HG02943 (cell line): ENCODE data around the gene RASSF8.

Experiments
- ATAC-seq: cut with Tn5 transposase; IDR thresholded peaks from one replicate; pipeline ENCODE4 v1.9.1; 2021; ENCODE audit warnings: mild to moderate bottlenecking, low read depth, moderate library complexity; ENCODE audit not compliant: unreplicated experiment

Gene RASSF8

DNA sequence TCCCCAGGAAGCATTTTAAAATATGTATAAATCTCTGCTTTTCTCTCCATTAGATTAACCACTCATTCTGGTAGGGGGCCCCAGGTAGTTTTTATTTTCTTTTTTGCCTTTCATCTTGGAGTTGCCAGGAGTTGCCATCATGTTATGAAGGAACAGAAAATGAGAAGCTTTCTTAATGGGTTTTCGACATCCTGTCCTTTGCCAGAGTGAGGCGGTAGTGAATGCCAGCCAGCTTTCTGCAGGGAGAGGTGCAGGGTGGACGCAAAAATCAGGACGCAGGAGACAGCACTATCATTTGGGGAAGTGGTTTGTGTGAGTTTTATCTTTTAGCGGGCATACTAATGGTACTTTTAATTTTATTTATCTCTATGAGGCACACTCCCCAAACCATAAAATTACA, 1.7 kb downstream of the RASSF8 start:
- ATAC-seq = no peak

DNA sequence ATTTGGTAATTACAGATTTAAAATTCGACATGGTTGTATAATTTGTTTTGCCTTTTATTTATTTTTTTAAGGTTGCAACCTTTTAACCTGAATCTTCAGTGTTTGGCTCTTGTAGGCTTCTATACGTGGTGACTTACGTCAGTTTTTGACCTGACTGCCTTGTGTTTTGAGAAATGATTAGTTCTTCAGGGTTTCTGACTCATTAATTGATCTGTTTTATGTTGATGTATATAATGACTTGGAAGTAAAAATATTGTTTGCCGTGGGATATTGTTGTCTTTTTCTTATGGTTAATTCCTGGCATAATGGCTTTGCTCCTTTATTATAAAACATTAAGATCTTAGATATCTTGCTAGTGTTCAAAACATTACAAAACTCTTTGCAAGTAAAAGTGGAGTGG, 2.5 kb downstream of the RASSF8 start:
- ATAC-seq = no peak

DNA sequence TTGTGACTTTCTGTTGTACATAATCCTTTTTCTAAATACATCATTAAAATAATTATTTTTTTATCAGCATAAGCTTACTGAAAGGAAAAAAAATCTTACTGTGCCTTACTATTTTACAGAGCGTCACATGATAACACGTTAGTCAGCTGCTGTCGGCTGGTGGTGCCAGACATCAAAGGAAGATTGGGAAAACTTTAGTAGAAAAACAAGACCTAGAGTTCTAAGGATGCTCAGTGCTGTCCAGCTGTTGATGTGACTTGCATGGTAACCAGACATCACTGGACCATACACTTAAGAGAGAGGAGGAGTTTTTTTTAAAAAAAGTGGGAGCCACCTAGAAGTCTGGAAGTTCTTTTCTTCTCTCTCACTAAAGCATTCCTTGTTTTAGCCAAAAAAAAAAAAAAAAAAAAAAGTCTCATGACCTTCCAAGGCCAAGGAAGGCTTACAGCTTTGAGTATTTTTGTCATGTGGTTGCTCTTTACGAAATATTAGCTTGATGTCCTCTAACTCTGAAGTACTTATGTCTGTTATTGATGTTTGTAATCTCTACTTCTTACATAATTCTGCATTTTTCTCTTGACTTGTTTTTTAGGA, 4.5 kb downstream of the RASSF8 start:
- no peak for ATAC-seq

DNA sequence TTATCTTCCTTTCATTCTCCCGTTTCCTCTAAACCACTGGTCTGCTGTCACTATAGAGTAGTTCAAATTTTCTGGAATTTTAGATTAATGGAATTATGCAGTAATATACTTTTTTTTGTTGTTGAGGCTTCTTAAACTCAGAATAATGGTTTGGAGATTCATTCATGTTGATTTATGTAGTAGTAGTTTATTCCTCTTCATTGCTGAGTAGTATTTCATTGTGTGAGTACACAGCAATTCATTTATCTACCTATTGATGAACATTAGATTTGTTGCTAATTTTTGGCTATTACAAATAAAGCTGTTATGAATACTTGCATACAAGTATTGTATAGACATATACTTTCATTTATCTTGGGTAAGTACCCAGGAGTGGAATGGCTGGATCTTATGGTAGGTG, 7.2 kb downstream of the RASSF8 start:
- no peak for ATAC-seq

DNA sequence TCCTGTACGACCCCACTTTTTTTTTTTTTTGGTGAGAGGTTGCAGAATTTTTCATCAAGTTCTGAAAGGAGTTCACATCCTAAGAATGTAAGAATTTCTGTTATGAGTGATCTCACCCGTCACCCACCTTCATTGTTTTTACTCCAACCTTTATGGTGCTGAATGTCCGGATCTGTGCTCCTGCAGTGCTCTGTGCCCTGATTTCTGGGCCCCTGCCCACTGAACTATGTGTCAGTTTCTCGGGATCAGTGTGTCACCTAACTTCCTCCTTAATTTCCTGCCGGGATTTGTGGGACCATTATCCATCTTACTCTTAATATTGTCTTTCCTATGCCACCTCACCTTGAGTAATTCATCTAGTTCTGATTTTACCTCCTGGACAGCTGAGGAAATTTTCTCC, 11.6 kb downstream of the RASSF8 start:
- ATAC-seq = no peak

GRCh38 chr12:25970916-25971653, 12.6 kb downstream of the RASSF8 start:
- no peak for ATAC-seq

- ATAC-seq = no peak
These were observed 13.2 kb downstream of the RASSF8 start for GRCh38 chr12:25971654-25972041.

- no peak for ATAC-seq
These were observed 14.3 kb downstream of the RASSF8 start for GRCh38 chr12:25972783-25973182.

GRCh38 chr12:25975179-25975578, 16.7 kb downstream of the RASSF8 start:
- no peak for ATAC-seq

- ATAC-seq = no peak
These were observed 17.2 kb downstream of the RASSF8 start for GRCh38 chr12:25975682-25976081.

DNA sequence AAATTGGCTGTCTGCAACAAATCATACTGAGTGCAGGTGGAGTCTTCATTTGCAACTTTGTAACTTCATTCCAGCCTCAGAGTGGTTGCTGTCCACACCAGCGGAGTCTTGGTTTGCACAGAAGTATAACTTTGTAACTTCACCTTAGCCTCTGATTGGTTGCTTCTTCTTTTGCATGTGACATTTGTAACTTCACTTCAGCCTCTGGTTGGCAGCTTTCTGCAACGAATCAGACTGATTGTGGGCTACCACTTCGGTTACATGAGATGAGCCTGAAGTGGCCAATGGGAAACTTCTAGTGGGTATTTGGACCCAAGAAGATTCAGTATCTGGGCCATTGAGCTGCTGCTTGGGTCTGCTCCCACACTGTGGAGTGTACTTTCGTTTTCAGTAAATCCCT, 17.8 kb downstream of the RASSF8 start:
- no peak for ATAC-seq

GRCh38 chr12:25977047-25977446, 18.6 kb downstream of the RASSF8 start:
- no peak for ATAC-seq

DNA sequence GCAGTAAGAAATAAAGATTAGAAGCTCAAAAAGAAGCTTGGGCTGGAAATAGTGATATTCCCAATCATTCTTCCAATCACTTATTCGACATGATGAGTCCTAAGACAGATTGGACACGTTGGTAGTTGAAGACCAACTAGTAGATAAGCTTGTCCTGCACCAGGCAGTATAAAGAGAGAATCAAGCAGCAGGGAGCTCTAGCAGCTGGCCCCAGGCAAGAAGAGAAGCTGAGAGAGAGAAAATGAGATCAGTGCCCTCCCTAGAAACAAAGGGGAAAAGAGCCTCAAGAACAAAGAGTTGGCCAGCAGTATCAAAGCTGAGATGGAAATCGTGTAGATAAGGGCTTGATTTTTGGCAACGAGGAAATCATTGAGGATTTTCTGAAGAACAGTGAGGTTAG, 20.6 kb downstream of the RASSF8 start:
- ATAC-seq = no peak

DNA sequence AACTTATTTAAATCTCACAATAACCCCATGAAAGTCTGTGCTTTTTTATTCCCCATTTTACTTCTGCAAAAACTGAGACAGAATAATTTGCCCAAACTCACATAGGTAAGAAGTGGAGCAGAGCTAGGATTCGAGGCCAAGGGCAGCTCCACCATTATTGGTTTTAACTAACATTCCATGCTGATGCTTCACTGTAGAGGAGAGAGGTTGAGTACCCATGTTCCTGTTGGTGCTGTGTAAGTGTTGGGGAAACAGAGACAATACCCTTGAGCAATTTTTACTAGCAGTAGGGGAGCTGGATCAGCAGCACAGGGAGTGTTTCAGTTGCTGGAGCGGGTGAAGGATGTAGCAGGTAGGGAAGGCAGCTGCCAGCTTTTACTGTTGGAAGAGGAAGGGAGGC, 21.1 kb downstream of the RASSF8 start:
- no peak for ATAC-seq

DNA sequence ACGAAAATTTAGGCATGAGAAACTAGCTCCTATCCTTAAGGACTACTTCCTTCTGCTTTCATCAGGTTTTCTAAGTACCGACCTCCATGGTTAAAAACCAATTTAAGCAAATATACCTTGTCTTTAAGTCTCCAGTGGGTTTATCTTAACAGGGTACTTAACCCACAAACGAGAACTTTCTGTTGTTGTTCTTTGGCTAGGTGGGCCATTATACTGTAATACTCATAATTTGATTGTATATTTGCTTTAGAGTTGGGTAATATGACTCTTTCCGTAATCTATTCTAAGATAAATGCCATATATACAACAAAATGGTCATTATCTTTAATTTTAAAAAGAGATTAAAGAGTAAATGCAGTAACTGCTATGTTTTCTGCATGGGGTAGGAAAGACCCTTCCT, 21.6 kb downstream of the RASSF8 start:
- ATAC-seq = no peak

DNA sequence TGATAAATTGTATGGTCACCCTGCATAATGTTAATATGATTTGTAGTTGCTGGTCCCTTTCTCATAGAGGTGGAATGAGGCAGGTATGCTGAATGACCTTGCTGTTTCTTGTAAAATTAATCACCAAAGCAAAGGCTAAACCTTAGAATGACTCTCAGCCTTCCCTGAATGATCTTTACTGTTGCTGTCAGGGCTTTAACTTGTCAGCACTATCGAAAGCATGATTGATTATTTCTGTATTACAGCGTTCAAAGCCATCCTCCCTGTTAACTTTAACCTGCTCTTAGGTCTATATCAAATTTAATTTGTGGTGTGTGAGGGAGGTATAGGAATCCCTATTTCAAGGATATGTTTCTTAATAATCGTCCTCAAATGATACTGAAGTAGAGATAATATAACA, 23.1 kb downstream of the RASSF8 start:
- no peak for ATAC-seq

DNA sequence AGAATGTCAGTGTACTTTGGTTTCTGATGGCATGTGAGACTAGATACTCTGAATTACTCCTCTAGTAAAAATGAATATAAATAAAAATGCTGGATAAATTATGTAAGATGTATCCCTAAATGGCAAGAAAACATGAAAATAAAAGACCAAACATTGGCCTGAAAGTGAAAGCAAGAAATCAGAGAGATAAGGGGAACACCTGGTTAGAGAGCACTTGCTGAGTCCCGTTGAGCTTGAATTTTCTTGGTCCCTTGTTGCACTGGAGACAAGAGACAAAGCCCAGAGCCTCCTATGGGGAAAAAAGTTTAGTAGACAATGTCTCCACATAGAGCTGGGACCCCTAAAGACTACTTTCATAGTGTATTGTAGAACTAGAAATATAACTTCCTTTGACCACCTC, 23.9 kb downstream of the RASSF8 start:
- ATAC-seq = no peak

DNA sequence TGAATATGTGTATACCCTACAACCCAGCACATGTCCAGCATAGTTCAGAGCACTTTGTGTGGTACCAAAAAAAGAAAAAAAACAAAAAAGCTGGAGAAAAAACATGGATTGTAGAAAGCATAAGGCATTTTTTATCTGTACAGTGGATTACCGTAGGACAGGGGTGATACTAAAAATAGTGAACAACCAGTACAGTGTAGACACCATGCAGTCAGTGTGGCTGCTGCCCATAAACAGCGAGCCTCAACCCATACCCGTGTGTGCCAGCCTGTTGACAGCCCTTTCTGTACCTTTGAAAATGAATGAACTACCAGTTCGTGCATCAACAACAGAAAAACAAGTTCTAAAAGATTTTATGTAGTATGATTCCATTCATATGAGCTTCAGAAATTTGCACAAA, 25.1 kb downstream of the RASSF8 start:
- no peak for ATAC-seq

DNA sequence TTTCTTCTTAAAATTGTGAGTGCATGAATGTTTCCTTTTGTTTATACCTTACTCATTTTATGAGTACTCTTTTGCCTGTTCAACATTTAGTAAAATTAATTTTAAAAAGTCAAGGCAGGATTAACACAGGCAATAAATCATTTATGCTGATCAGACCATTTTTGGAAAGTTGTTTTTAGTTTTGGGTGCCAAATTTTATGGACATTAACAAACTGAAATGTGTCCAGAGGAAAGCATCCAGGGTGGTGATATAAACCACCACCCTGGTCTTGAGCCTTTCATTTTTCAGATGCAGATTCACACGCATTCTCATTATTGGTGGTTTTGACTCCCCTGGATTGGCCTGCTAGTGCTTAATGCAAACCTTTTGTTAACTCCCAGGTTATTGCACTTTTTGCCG, 26.3 kb downstream of the RASSF8 start:
- ATAC-seq = no peak

GRCh38 chr12:25985316-25986175, 27.1 kb downstream of the RASSF8 start:
- no peak for ATAC-seq

GRCh38 chr12:25986180-25986579, 27.7 kb downstream of the RASSF8 start:
- no peak for ATAC-seq

DNA sequence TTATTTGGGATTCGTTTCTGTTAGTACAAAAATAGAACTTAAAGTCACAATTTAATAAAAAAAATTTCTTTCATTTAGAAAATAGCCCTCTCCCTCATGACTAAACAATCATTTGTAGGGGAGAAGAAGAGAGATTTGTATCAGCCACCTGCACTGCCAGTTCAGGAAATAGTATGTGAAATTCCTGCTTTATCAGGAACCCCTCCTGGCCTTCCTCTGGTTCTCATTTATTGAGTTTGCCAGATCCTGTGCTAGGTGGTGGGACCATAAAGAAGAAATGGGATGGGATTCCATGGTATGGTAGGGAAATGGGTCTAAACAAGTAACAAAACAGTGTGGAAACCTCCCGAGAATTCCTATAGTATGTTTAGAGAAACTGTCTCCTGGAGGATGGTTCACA, 30.0 kb downstream of the RASSF8 start:
- no peak for ATAC-seq
